GM20000 (cell line): ENCODE results near the gene PPP4R2.

Experiments
- DNase-seq: peaks from one replicate; pipeline ENCODE4 v3.0.0; 2012; ENCODE audit warnings: low spot score
- CTCF ChIP-seq: IDR thresholded peaks from 2 replicates; pipeline ENCODE4 v1.5.1; 2012; ENCODE audit warnings: mild to moderate bottlenecking, control low read depth; ENCODE audit errors: extremely low read depth, missing control alignments

PPP4R2 gene

GRCh38 chr3:73081140-73081539, 84.5 kb downstream of the PPP4R2 start:
- no peak for DNase-seq
- TF ChIP-seq CTCF, result no peak

DNA sequence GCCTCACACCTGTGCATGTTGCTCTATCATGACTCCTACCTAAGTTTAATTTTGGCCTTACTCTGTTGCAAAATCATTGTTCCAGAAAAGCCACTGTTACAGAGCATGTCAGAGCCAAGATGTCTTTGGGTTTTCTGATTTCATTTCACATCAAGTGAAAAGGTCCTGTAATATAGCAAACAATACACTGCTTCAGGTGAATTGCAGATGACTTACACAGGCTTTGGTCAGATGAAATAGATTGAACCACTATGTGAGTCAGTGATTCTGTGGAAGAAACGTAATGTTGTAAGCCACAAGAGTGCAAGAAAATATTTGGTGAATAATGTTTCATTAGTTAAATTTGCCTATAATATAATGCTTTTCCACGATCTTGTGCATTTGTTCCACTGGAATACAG, 87.6 kb downstream of the PPP4R2 start:
- TF ChIP-seq CTCF, result no peak
- no peak for DNase-seq

- peak; percentile 19 for TF ChIP-seq CTCF
- peak; percentile 44 for DNase-seq
These were observed 89.5 kb downstream of the PPP4R2 start for GRCh38 chr3:73086071-73086494.

GRCh38 chr3:73094129-73094528, 97.5 kb downstream of the PPP4R2 start:
- DNase-seq, result no peak
- no peak for TF ChIP-seq CTCF

DNA sequence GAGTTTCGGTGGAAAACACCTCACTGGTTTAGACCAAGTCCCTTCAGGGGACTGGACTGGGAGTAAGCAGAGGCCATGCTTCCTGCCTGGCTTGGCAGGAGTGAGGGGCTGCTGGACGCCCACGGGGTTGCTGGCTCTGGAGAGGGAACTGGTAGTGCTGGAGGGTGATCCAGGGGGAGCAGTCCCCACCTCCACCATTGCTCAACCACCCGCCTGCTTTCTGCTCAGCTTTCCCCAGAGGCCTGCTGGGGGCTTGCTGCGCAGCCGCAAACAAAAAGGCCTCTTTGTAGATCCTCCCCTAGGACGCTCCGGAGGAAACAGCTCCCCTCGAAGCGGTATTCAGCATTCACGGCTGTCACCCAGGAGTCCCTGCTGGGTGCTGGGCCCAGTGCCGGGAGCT, 98.3 kb downstream of the PPP4R2 start:
- DNase-seq, result no peak
- no peak for TF ChIP-seq CTCF

- no peak for DNase-seq
These were observed 99.6 kb downstream of the PPP4R2 start for GRCh38 chr3:73096169-73096568.

GRCh38 chr3:73098026-73098425, 101.4 kb downstream of the PPP4R2 start:
- no peak for DNase-seq
- no peak for TF ChIP-seq CTCF

More at GRCh38 chr3:73096169-73096568, 99.6 kb downstream of the PPP4R2 start:
- TF ChIP-seq CTCF, result no peak
